Coronary artery (tissue), 2 donors: ENCODE data around the gene TRABD2B.
A peak's percentile ranks its signal among the peaks of the same experiment; 100 is the strongest.

Source experiments
- DNase-seq: peaks from one replicate; pipeline ENCODE4 v3.0.0-alpha.2; 2017; ENCODE audit warnings: low spot score
- H3K27ac ChIP-seq, 2 donors: fragments of 200-600 bp; sonication (generic); one replicate each; pipeline ENCODE4 v1.5.1; 2016 to 2019
- H3K4me3 ChIP-seq: fragments of 200-600 bp; sonication (generic); 2 replicates; pipeline ENCODE4 v1.5.1; 2016; ENCODE audit warnings: mild to moderate bottlenecking, moderate library complexity
- CTCF ChIP-seq: fragments of 200-600 bp; sonication (generic); IDR thresholded peaks from one replicate; pipeline ENCODE4 v1.5.1; 2019; ENCODE audit warnings: antibody characterized with exemption

The TRABD2B gene

GRCh38 chr1:47993416-47993740 is 3.8 kb downstream of the TRABD2B start:
- peak overlapping the region; percentile 68 to 93 for H3K27ac ChIP-seq
- no peak for TF ChIP-seq CTCF
- H3K4me3 ChIP-seq, result peak overlapping the region; percentile 85
- DNase-seq, result no peak

- Histone ChIP-seq H3K27ac (peak overlapping the region; percentile 68 to 93), H3K4me3 (peak overlapping the region; percentile 85)
- TF ChIP-seq CTCF, result no peak
- DNase-seq, result peak; percentile 93
These were observed 4.3 kb downstream of the TRABD2B start for GRCh38 chr1:47992720-47993415.

DNA sequence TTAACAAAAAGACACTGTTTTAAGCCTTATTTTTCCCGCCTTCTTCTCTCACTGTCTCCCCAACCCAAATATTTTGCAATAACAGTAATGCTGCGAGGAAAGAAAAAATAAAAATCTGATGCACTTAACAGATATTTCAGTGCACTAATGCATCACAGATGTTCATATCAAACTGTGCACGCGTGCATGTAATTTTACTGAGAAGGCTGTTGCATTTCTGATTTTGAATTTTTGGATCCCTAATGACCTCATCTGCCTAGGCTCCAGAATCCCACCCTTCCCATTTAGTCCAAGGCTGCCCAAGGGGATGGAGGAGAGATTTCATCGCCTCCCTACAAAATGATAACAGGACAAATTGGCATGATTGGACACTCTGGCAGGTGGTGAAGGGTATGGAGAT is 5.5 kb downstream of the TRABD2B start:
- H3K27ac ChIP-seq, result peak overlapping the region in 1 of 2 donors; percentile 93
- peak overlapping the region; percentile 85 for H3K4me3 ChIP-seq
- no peak for TF ChIP-seq CTCF
- no peak for DNase-seq

DNA sequence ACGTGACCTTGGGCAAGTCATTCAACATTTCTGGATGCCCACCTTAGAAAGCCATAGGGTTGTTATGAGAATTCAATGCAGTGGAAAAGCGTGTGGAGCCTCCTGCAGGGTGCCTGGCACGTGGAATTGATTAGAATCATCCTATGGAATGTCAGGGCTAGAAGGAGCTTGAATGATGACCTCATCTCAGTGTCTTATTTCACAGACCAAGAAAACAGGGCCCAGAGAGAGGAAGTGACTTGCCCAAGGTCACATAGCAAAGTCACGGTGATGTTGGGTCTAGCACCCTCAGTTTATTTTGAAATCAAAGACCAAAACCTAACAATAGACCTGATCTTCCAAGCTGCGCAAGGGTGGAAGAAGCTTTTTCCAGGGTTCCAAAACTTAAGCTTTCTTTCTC is 6.0 kb downstream of the TRABD2B start:
- no peak for TF ChIP-seq CTCF
- DNase-seq, result no peak

DNA sequence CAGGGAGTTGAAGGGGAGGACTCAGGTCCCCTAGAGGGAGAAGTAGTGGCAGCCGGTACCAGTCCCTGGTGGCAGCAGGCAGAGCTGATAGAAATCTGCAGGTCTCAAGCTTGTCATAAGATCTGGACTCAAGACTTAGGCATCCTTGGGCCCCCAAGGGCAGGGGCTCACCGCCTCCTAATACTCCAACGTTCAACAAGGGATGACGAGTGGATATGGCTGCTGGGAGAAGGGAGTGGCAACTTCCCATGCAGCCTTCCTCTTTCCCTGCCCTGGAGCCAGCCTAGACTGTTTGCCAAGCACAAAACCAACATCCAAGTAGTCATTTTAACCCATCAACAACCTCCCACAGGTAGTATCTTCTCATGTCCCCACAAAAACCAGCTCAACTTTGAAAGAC is 6.9 kb downstream of the TRABD2B start:
- no peak for DNase-seq
- H3K27ac ChIP-seq, result peak overlapping the region in 1 of 2 donors; percentile 45
- no peak overlapping the region for H3K4me3 ChIP-seq
- no peak for TF ChIP-seq CTCF

More for the DNA sequence above, 6.0 kb downstream of the TRABD2B start:
- peak overlapping the region in 1 of 2 donors; percentile 14 for H3K27ac ChIP-seq
- H3K4me3 ChIP-seq, result peak overlapping the region; percentile 5

DNA sequence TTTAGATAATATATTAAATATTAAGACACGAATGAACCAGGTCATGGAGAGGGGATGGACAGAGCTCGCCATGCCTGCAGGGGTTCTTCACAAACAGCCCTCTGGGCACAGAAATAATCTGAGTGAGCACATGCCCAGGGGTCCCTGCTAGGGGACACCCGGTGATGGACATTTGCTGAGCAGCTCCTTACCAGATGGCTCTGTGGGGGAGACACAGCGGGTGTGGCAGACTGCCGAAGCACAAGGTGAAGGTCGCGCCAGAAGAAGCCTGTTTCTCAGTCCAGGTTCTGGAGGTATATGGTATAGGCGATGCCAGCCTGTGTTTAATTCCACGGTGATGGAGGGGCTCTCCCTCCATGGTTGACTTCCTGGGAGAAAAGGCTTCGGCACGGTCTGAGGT is 9.6 kb downstream of the TRABD2B start:
- H3K27ac ChIP-seq, result peak overlapping the region; percentile 29 to 89

More for the DNA sequence above, 9.6 kb downstream of the TRABD2B start:
- no peak for TF ChIP-seq CTCF
- no peak overlapping the region for H3K4me3 ChIP-seq
- no peak for DNase-seq
